Measurements from ENCODE around the gene EMP1. TPM values are rescaled to one million over a fixed set of nuclear protein-coding genes. Genes with fewer than 3 reads are reported as not detected.
A peak's percentile ranks its signal among the peaks of the same experiment; 100 is the strongest.

The EMP1 gene
- polyA plus RNA-seq, 1 experiment, result 209 TPM

- ChIA-PET POLR2A (no interaction called here), CTCF (interaction anchor here (0.8 to 1.2 kb wide), 4 partner anchors 26 to 283 kb away, joined by 3 to 5 read pairs (median 4); no protein-coding TSS in a partner anchor)
- H3K4me3 ChIP-seq (ENCODE audit: low read depth, low read length), result no peak overlapping the region
- H3K27ac ChIP-seq (ENCODE audit: low read depth, low read length), result no peak overlapping the region
- no peak for TF ChIP-seq CTCF (IDR thresholded peaks at IDR 0.05; ENCODE audit: low read depth, low read length)
- no peaks in the 10 kb centered on the region for H3K27me3 ChIP-seq (ENCODE audit: control insufficient read depth, insufficient read depth, low read length)
- no peak for DNase-seq (ENCODE audit: low read depth, low spot score)
- H3K9me3 ChIP-seq (ENCODE audit: control insufficient read depth, insufficient read depth, low read length), result no peaks in the 10 kb centered on the region
Observed at GRCh38 chr12:13252616-13253015, 56.1 kb downstream of the EMP1 start.

GRCh38 chr12:13253966-13254760, 57.6 kb downstream of the EMP1 start:
- Histone ChIP-seq H3K27ac (ENCODE audit: low read depth, low read length) (no peak overlapping the region), H3K4me3 (ENCODE audit: low read depth, low read length) (no peak overlapping the region), H3K27me3 (ENCODE audit: control insufficient read depth, insufficient read depth, low read length) (no peaks in the 10 kb centered on the region), H3K9me3 (ENCODE audit: control insufficient read depth, insufficient read depth, low read length) (no peaks in the 10 kb centered on the region)
- POLR2A ChIA-PET, result no interaction called here
- CTCF ChIA-PET, result interaction anchor here (1.0 to 5.1 kb wide), 18 partner anchors 9 to 1495 kb away, joined by 3 to 61 read pairs (median 11); no protein-coding TSS in a partner anchor
- no peak for TF ChIP-seq CTCF (IDR thresholded peaks at IDR 0.05; ENCODE audit: low read depth, low read length)
- DNase-seq (ENCODE audit: low read depth, low spot score), result no peak

- Histone ChIP-seq H3K27me3 (ENCODE audit: control insufficient read depth, insufficient read depth, low read length) (no peaks in the 10 kb centered on the region), H3K9me3 (ENCODE audit: control insufficient read depth, insufficient read depth, low read length) (no peaks in the 10 kb centered on the region), H3K4me3 (ENCODE audit: low read depth, low read length) (peak overlapping the region; percentile 51), H3K27ac (ENCODE audit: low read depth, low read length) (no peak overlapping the region)
- POLR2A ChIA-PET, result interaction anchor here (1.3 kb wide), 2 partner anchors 32 to 50 kb away, joined by 3 to 4 read pairs; no protein-coding TSS in a partner anchor
- TF ChIP-seq CTCF (IDR thresholded peaks at IDR 0.05; ENCODE audit: low read depth, low read length), result peak; percentile 99
- DNase-seq (ENCODE audit: low read depth, low spot score), result peak; percentile 86
- CTCF ChIA-PET, result interaction anchor here (0.5 to 5.1 kb wide), 82 partner anchors 8 to 1066 kb away, joined by 3 to 61 read pairs (median 4); no protein-coding TSS in a partner anchor
Observed at GRCh38 chr12:13255792-13256691, 59.5 kb downstream of the EMP1 start.

GRCh38 chr12:13256692-13257045, 60.1 kb downstream of the EMP1 start:
- H3K27me3 ChIP-seq (ENCODE audit: control insufficient read depth, insufficient read depth, low read length), result no peaks in the 10 kb centered on the region
- POLR2A ChIA-PET, result no interaction called here
- H3K27ac ChIP-seq (ENCODE audit: low read depth, low read length), result no peak overlapping the region
- TF ChIP-seq CTCF (IDR thresholded peaks at IDR 0.05; ENCODE audit: low read depth, low read length), result no peak
- no peak overlapping the region for H3K4me3 ChIP-seq (ENCODE audit: low read depth, low read length)
- DNase-seq (ENCODE audit: low read depth, low spot score), result no peak
- H3K9me3 ChIP-seq (ENCODE audit: control insufficient read depth, insufficient read depth, low read length), result no peaks in the 10 kb centered on the region
- CTCF ChIA-PET, result interaction anchor here (0.8 to 5.1 kb wide), 26 partner anchors 8 to 911 kb away, joined by 3 to 61 read pairs (median 8); no protein-coding TSS in a partner anchor

Measured in AG04450 (cell line).